ENCODE measurements around the gene SRRM2.

GRCh38 chr16:2795395-2796143, 43.1 kb downstream of the SRRM2 start:
- TF ChIP-seq POLR2A (IDR thresholded peaks at IDR 0.05) (no peak), POLR2AphosphoS5 (IDR thresholded peaks at IDR 0.05) (no peak)
- TF ChIP-seq, protein P1, sequence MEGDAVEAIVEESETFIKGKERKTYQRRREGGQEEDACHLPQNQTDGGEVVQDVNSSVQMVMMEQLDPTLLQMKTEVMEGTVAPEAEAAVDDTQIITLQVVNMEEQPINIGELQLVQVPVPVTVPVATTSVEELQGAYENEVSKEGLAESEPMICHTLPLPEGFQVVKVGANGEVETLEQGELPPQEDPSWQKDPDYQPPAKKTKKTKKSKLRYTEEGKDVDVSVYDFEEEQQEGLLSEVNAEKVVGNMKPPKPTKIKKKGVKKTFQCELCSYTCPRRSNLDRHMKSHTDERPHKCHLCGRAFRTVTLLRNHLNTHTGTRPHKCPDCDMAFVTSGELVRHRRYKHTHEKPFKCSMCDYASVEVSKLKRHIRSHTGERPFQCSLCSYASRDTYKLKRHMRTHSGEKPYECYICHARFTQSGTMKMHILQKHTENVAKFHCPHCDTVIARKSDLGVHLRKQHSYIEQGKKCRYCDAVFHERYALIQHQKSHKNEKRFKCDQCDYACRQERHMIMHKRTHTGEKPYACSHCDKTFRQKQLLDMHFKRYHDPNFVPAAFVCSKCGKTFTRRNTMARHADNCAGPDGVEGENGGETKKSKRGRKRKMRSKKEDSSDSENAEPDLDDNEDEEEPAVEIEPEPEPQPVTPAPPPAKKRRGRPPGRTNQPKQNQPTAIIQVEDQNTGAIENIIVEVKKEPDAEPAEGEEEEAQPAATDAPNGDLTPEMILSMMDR (IDR thresholded peaks at IDR 0.05): no peak
